GM18499 (cell line): ENCODE data around the gene PPARGC1A.

Experiments
- ATAC-seq: cut with Tn5 transposase; IDR thresholded peaks from one replicate; pipeline ENCODE4 v1.9.1; 2021; ENCODE audit warnings: moderate number of reproducible peaks; ENCODE audit not compliant: insufficient read depth, unreplicated experiment

PPARGC1A gene

DNA sequence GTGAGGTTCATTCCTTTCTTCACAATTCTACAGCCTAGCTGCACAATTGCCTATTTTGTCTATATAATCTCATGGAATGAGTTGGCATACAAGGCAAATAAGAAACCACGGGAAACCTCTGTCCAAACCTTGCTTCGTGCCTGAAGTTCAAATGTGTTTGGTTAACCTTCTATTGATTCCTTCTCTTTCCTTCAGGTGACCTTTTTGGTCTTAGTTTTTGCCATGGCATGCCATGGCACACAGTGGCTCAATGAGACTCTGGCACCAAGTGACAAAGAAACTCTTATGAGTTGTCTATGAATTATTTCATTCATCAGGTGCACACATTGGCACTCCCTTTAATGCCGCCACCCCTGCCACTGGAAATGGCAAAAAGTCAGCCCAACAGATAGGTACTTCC lies 101.8 kb downstream of the PPARGC1A start:
- ATAC-seq = no peak

DNA sequence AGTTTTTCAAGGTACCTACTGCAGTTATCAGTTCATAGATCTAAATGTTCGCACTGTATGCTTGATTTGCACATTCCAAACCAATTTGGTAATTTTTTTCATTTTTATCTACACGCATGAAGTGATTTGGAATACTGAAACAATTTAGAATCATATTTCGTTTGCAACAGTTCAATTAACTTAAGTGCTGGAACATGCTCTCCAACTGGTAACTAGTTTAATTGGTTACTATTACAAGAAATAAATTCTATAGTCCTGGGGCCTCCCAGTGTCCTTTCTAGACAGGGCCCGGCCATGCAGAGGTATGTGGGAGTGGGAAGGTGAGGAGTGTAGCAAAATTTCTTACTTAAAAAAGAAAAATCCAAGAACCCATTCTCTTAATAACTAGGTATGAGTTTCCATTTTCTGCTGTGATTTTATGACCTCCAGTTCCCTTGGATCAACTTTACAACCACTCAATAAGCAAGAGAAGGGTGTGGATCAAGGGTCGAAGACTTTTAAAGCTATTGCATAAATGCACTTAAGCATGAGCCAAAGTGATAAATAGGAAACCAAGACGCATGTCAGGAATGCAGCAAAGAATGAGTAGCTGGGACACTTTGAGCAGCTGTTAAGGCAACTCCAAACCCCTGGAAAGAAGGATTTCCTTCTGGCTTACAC lies 106.9 kb downstream of the PPARGC1A start:
- no peak for ATAC-seq

DNA sequence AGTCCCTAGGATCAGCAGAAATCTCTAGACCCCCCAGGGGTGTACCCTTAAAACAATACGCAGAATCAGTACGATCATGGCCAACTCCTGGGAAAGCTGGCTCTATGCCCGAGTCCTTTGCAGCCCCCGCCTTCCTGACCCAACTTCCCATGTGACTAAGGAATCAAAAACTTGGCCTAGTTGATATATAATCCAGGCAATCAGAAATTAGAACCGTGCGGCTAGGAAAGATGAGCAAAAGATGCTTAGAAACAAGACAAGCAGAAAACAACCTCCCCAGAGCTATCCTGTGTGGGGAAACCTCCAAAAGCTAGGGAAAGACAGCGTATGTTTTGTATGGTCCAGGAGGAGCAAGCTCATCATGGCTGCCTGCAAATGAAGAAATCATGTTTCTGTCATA lies 110.0 kb downstream of the PPARGC1A start:
- no peak for ATAC-seq

DNA sequence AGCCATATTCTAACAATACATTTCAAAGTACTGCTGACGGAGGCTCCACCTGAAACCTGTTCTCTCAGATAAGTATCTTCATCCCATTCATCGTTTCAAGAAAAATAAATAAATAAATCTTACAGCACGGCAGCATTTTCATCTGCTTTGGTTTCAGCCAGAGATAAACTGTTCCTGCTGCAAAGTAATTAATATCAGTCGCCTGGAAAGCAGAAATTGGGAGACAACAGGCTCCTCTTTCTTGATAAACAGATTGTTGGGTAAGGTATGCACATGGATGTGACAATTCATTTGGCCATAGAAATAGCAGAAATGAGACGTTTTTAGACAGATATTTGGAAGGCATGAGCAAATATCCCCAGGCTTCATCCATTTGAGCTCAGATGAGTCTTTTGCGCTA lies 110.4 kb downstream of the PPARGC1A start:
- no peak for ATAC-seq

DNA sequence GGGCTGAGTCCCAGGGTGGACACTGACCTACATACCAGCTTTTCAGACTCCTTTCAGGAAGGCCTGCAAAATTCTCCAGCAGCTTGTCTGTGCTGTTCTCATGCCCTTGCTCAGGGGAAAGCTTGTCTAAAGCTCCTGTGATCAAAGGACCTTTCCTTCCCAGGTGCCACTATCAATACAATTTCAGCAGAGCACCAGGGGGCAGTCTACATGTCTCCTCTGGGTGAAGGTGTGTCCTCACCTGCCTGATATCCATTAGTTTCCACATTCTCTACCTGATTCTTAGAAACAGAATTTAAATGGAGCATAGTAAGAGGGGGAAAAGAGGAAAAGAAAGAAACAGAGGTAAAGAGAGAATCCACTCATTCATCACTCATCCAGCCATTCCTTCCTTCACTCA lies 114.2 kb downstream of the PPARGC1A start:
- no peak for ATAC-seq

DNA sequence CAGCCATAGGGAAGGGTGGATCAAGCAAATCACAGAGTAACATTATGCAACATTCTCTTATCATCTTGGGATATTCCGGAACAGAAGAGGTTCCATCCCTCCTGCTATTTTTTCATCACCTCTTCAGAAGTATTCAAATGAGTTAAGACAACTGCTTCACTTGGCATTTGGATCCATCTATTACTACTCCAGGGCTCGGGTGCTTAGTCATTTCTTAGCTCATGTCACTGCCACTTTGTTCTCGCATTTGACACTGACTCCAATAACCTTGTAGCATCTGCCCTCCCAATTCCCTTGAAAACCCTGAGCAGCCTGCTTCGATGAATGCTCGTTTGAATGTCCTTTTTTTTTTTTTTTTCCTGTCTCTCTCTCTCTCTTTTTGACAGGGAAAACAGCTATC lies 114.9 kb downstream of the PPARGC1A start:
- ATAC-seq = no peak

DNA sequence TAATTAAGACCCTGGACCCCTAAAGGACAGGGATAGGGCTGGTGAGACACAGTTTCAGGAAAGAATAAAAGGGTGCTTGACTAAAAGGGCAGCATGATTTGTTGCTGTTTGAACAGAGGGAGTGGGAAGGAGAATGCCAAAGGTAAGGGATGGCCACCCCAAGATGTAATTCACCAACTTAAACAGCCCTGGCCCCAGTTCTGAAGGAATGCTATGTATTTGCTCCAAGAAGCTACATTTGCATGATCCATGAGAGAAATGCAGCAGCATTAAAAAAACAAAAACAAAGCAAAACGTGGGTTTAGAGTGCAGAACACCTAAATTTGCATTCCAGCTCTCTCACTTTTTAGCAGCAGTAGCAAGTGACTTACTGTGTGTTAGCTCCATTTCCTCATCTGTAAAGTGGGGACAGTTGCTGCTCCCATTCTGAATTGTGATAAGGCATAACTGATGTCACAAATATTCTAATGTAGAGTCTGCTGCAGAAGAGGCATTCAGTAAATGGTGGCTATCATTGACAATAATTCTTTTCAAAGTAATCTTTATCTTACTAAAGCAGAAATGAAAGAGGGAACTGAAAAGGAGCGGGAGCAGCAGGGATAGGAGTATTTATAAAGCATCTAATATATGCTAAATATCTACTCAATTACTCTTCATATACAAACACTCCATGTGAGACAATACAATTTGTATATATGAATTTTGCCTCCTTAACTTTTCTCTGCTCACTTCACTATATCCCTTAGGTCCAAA lies 115.8 kb downstream of the PPARGC1A start:
- no peak for ATAC-seq

DNA sequence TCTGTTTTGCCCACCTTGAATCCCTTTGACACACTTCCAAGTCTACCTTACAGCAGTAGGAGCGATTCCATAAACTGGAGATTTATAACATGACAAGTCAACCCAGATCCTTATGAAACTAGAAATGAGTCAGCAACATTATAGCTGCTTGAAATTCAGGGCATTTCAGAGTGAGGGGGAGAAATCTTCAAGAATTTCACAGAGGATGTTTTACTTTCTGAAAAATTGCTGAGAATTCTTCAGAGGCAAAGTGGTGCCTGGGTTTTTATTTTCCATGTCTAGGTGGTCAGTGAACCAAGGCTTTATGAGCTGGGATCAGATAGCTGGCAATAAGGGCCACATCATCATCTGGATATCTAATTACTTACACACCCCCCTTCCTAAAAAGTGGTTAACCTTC lies 119.8 kb downstream of the PPARGC1A start:
- no peak for ATAC-seq

DNA sequence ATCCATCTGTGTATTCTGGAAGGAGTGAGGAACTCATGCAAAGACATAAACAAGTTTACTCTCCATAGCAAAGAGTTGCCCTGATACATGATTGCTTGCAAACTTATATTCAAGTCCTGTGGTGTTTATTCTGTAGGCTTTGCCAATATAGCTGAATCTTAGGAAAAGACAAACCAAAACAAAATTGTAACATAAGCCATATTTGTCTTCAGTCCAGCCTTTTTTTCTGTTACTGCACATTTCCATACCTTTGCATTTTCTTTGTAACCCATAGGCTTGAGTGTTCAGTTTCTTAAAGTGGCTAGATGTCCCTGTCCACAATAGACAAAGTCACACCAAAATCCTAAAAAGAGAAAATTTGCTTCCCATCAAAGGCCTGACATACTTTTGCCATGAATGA lies 120.4 kb downstream of the PPARGC1A start:
- no peak for ATAC-seq

DNA sequence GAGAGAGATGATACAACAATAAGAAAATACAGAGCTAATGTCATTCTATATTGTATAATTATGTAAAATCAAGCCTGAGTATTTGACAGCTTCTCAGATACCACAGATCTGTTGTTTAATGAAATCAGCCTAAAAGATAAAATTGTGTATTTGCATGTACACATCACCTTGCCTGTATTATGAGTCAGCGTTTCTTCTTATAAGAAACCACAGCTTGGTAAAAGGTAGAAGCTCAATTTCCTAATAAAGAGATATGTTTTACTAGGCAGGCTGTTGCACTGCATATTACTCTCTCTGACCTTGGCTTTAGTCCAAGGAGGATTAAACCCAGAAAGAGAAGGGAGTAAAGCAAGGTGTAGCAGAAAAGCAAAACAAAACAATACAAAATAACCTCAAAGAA lies 121.3 kb downstream of the PPARGC1A start:
- no peak for ATAC-seq

DNA sequence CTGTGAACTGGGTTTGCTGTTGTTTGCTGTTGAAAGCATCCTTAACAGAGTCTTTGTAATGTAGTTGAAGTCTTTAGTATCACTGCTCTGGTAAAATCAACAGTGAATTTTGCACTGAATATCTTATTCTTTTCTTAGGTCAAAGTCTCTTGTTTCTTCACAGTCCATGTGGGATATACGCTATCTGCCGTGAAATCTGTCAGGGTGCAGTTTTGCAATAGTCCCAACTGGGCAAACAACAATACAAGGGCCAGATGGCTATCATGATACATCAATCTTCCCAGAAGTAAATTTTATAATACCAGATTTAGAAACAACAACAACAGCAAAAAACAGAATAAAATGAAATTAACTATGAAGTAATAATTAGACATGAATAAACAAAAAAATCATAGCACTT lies 123.5 kb downstream of the PPARGC1A start:
- ATAC-seq = no peak

DNA sequence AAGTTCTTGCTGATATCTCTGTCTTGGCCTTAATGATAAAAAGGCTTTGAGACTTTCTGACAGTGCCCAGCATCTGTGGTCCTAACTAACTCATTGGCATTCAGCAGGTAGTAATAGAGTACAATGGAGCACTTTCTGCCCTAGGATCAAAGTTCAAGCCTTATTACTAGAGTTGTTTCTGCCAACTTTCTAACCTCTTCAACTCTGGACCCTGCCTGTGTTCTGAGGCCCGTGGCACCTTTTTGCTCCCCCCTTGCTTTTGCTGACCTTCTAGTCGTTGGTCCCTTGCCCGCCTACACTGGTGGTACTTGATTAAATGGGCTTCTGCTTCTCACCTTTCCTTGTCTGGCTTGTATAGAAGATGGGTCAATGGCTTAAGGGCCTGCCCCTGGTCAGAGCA lies 126.3 kb downstream of the PPARGC1A start:
- no peak for ATAC-seq

DNA sequence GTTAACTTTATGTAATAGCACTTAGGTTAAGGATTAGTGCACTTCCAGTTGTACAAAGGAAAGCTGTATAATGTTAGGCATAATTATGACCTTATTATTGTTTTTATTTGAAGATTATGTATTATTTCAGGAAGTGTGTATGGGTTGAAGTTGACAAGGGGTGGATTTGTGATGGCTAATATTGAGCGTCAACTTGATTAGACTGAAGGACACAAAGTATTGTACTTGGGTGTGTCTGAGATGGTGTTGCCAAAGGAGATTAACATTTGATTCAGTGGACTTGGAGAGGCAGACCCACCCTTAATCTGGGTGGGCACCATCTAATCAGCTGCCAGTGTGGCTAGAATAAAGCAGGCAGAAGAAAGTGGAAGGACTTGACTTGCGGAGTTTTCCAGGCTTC lies 127.3 kb downstream of the PPARGC1A start:
- no peak for ATAC-seq

DNA sequence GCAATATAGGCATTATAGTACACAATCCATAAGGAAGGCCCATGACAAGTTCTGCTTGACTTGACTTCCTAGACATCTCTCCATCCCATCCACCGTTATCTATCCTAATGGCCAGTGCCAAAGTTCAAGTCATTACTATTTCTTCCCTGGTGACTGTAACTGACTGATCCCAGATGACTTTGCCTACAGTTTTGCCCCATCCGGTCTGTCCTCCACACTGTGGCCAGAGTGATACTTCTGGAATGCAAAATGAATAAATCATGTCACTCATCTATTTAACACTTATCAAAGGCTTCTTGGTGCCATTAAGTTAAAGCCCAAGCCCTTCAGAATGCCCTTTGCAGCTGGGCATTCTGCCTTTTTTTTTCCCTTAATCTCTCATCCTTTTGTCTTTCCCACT lies 130.8 kb downstream of the PPARGC1A start:
- no peak for ATAC-seq

DNA sequence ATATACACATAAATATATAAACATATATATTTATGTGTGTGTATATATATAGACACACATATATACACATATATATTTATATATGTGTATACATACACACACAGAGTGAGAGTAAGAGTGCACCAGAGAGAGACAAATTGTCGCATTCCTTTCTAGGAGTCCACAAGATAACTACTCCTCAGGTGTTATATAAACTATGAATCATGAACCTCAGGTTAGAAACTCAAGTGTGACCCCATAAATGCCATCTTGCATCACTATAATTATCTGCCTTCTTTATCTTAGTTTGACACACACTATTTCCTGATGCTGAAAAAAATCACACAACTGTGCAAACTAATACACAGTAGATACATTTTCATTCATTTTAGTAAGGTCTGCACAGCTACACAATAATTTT lies 135.2 kb downstream of the PPARGC1A start:
- ATAC-seq = no peak

DNA sequence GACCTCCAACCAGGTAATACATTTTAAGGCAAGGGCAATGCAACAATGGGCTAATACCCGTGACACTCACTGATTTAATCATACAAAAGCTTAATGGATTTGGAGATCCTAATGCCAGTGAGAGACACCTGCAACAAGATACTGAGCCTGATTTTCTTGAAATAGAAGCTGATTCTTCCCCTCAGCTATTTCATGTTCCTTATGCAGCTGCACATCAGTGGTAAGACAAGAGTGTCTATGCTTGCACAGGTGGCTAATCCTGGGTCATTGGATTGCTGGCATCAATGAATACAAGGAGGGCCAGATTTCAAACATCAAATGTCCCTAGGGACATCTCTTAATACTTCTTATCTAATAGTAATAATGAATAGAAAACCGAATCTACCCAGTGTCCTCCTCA lies 139.7 kb downstream of the PPARGC1A start:
- ATAC-seq = no peak

DNA sequence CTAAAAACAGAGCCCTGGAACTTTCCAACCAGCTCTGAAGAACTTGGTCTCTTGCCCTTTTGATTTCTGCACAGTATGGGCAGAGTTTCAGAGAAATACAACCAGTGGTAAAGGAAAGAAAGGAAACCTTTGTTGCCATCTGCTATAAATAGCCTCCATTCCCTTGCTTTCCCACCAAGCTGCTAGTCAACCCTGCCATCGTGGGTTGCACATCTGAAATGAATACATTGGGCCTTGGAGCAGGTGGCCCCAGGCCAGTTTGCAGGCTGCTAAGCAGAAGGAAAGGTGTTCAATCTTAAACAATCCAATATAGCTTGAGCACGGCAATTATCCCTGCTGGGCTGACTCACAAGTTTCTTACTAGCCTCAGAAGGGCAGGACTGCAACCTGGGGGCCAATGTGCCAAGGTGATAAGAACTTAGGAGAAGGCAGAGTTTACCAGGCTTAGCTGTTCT lies 142.5 kb downstream of the PPARGC1A start:
- ATAC-seq = no peak

DNA sequence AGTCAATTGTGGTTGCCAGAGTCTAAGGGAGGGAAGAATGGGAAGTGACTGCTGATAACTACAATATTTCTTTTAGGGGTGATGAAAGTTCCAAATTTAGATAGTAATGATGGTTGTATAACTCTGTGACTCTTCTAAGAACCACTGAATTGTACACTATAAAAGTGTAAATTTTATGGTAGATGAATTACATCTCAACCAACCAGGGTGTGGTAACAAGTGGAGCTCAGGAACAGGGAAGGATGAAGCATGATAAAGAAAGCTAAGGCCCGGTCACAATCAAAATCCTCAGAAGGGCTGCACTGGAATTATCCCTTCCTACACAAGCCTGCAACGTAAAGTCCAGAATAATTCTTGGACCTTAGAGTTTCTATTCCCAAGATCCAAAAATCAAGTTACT lies 143.2 kb downstream of the PPARGC1A start:
- no peak for ATAC-seq

DNA sequence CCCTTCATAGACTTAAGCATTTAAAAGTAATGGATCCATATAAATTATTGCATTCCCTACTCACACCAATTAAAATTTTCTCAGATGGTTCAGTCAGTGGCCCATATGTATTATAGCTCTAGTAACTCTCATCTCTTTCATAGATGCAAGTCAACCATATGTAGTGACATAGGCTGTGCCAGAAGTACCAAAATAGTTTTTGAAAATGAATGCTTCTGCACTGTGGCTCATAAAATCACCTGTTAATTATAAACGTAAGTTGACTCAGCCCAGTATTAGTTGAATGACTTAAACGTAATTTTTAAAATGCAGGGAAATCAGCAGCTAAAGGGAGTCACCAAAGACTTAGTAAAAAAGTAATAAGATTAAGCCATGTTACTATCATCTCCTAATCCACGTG lies 143.8 kb downstream of the PPARGC1A start:
- ATAC-seq = no peak

DNA sequence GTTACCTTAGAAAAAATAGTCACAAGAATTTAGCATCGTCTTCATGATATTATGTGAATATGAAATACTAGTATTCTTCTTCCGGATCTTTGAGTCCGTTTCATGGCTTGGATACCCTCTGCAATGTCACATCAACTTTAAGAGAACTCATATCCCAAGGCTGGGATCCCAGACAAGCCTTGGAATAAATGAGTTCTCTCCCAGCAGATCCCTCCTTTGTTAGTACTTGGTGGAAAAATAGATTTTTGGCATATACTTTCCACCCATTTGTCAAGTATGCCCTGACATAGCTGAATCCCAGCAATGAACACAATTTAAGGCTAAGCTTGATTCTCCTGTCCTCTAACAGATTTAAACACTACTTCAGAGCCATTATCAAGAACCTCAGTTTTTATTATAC lies 144.5 kb downstream of the PPARGC1A start:
- no peak for ATAC-seq
